GM18873 (cell line): ENCODE measurements around the gene AGPAT2.
"Not testable (repeated sequence)": the region's sequence is repeated elsewhere in the genome, so short reads cannot be mapped to it uniquely, and the experiment has no call there.

Experiments used
- ATAC-seq: cut with Tn5 transposase; IDR thresholded peaks from one replicate; pipeline ENCODE4 v1.9.1; 2021; ENCODE audit warnings: mild to moderate bottlenecking, moderate library complexity, moderate number of reproducible peaks; ENCODE audit not compliant: unreplicated experiment, low FRiP score

The AGPAT2 gene

DNA sequence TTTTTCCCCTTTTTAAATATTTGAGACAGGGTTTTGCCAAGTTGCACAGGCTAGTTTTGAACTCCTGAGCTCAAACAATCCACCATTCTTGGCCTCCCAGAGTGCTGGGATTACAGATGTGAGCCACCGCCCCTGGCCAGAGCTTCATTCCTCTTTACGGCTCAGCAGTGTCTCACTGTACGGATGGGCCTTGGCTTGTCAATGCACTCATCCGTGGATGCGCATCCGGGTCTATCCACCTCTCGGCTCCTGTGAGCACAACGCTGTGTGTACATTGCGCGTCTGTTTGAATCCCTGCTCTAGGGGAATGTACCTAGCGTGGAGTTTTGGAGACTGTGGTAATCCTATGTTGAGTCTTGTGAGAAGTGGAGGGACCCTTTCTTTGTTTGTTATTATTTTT lies 35.4 kb downstream of the AGPAT2 start:
- no peak for ATAC-seq

DNA sequence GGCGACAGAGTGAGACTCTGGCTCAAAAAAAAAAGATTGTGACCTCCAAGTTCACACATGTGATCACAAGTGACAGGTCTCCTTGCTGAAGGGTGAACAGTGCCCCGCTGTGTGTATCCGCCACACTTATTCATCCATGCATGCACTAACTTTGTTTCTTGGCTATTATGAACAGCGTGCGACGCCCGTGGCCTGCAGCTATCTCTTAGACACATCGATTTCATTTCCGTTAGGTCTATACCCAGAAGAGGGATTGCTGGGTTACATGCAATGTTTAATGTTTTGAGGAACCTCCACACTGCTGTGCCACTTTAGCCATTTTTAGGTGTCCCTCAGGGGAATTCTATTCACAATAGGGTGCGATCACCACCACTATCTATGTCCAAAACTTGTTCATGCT lies 36.6 kb downstream of the AGPAT2 start:
- ATAC-seq: no peak

DNA sequence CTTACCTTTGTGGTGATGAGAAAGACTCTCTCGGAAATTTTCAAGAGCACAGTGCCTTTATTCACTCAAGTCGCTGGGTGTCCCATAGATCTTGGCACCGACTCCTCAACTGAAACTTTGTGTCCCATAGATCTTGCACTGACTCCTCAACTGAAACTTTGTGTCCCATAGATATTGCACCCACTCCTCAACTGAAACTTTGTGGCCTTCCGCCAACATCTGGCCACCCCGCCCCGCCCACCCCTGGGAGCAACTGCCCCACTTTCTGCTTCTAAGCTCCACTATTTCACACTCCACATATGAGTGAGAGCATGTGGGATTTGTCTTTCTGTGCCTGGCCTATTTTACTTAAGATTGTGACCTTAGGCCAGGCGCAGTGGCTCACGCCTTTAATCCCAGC lies 37.2 kb downstream of the AGPAT2 start:
- no peak for ATAC-seq

DNA sequence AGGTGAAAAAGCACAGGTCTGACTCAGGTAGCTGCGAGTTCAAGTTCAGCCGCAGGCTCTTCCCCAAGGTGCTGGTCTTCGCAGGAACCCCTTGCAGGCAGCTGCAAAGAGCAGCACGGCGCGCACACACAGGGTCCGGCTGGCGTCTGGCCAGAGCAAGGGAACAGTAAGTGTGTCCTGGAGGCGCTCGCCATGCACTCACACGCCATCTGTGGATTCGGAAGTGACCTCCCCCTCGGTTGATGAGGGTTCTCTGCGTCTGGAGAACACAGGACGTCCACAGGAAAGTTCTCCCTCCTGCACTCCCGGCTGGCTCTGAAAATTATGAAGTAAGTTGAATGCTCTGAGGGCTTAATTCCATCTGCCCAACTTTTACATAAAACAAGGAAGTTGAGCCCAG lies 38.5 kb downstream of the AGPAT2 start:
- no peak for ATAC-seq

DNA sequence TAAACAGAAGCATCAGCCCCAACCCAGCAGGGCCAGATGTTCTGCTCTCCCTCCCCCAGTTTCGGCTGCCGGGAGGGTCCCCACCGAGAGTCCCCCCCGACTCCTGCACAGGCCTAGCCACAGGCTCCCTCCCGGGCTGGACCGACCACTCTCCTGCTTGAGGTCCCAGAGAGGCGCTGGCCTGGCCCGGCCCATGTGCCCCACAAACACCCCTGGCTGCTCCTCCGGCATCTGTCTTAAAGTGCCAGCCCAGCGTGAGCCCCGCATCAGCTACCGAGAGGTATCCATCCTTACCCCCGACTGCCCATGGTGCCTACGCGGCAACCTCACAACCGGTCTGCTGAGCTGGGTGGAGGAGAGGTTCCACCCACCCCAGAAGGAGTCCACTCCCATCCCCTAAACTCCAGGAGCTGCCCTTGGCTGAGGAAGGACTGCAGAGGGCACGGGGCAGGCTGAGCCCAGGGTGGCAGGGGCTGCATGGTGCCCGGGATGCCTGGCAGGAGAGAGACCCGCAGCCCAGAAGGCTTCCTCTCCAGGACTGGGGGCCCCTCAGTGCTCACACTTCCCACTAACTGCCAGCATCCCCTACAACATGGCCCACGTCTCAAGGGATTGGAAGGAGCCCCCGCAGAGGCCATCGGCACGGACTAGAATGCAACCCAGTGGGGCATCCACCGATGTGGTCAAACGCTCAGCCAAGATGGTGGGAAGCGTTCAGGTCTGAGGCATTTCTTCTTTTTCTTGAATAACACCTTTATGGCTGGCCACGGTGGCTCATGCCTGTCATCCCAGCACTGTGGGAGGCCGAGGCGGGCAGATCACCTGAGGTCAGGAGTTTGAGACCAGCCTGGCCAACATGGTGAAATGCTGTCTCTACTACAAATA lies 40.2 kb downstream of the AGPAT2 start:
- no peak for ATAC-seq

DNA sequence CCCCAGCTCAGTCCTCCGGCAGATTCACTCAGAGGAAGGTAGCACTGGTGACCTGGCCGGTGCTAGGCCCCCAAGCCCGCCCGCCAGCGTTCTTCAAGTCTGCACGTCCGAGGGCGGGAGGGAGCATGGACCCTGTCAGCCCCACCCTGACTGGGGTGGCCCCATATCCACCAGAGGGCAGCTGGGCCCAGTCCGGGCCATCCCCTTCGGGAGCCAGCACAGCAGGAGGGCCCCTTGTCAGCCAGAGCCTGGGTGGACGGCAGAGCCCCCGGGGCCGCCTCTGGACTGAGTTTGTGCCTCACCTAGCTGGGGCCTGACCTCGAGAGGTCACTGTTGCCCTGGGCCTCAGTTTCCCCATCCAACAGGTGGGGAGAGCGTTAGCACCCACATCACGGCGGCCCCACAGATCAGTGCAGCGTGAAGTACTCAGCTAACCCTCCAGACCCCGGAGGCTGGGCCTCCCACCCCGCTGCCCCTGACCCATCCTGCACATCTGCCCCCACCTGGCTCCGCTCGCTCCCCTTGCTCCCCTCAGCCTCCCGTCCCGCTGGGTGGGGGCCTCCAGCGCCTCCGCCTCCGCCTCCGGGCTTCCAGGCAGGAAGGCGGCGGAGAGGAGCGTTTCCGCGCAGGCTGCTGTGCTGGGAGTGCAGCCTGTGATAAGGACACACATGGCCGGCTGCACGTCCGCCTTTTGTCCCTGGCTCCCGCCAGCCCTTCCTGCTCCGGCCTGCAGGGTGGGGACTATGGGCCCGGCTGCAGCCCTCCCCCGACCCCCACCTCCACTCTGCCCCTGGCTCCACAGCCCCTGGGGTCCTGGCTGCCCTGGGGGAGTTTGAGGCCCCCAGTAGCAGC lies 41.1 kb downstream of the AGPAT2 start:
- ATAC-seq: no peak

DNA sequence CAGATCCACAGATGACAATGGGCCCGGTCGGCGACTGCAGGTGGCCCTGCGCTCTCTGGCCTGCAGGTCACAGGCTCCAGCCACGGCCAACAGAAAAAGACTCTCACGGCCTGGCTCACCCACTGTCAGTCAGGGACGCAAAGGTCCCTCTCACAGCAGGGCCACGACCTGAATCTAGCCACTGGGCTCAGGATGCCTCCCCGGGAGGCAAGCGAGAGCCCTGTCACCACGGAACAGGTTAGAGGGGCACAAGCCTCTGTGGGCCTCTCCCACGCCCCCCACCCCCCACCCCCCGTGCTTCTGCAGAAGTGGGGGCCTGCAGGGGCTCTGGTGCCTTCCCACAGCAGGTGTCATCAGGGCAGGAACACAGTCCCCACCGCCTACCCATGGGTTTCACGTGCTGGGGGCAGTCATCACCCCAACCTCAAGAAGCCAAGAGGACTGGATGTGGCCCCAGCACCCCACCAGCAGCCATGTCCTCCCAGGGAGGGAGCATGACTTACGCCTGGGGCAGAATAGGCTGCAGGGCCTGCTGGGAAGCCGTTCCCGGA lies 41.8 kb downstream of the AGPAT2 start:
- ATAC-seq: no peak

DNA sequence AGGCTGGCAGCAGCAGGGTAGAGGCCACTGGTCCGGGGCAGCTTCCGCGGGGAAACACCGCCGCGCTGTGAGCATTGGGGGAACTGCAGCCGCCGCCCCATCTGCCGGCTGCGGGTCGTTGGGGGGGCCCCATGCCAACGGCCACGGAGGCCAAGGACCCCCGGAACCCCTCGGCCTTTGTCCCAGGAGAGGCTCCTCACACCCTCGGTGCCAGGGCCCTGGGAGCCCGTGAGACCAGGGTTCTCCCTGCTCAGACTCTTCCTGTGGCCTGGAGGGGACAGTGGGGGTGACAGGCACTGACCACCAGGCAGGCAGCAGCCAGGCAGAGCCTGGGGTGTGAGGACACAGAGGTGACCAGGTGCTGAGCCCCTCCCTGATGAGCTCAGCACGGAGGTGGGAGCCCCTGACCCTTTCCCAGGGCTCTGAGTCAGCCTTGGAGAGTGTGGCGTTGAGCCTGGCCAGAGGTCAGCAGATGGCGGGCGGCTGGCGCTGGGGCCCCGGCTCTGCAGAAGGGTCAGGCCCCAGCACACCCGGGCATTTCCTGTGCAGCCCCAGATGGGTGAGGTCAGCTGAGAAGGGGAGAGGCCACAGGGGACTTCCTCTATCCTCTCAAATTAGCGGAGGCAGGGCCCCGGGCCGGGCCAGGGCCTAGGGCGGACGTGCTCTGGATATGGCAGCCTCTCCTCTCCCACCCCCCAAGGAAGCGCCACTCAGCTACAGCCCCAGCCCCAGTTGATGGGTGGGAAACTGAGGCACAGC lies 42.5 kb downstream of the AGPAT2 start:
- no peak for ATAC-seq

DNA sequence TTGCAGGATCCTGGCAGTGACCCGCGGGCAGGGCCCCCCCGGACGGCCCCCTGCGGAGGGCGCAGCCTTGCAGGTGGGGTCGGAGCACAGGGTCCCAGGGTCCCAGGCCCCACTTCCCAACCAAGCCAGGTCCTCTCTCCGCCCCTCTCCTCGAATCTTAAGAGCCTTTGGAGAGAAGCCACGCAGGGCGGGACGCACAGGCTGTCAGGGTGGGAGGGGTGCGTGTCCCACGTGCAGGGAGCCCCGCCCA lies 43.0 kb downstream of the AGPAT2 start:
- ATAC-seq: no peak

DNA sequence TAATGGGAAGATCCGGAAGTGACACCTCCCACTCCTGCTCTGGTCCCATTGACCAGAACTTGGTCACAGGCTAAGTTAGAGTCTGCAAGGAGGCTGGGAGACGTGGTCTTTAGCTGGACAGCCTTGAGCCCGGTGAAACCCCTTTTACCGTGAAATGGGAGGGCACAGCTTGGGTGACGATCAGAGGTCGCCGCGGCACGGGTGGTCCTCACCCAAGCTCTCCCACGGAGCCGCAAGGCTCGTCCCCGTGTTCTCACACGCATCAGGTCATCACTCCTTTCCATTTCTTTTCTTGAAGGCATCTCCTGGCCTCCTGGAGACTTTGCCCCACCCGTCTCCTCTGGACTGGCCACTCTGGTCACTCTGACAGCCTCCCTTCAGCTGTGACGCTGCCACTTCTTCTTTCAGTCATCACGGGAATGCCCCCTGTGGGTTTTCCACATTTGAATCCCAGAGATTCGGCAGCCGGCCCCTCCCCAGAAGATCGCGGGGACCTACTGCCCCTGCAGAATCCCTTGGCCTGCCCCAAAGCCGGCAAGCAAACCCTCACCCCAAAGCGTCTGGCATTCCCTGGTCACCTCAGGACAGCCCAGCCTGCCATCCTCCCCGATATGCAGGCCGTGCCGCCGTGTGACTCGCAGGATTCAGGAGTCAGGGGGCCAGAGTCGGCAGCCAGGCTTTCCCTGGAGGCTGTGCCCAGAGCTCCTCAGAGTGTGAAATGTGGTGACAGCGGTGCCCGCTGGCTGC lies 43.5 kb downstream of the AGPAT2 start:
- no peak for ATAC-seq

DNA sequence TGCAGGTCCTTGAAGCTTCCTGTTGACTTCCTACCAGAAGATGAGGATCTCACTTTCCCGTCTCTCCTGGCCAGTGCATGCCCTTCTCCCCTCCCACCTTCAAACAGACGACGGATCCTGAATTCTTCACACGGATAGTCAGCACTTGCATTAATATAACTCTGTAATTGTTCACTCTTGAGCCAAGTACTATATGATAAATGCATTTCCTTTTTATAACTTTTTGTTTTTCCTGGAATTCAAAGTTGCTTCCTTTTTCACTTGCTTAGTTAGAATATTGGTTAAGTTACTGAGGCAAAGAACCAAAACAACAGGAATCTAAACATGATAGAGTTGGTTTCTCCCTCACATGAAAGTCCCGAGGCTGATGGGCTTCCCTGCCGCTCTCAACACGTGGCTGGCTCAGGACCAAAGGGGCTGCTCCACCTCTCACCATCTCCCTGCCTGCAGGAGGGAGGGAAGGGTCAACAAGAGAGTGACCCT lies 44.8 kb downstream of the AGPAT2 start:
- ATAC-seq: no peak

DNA sequence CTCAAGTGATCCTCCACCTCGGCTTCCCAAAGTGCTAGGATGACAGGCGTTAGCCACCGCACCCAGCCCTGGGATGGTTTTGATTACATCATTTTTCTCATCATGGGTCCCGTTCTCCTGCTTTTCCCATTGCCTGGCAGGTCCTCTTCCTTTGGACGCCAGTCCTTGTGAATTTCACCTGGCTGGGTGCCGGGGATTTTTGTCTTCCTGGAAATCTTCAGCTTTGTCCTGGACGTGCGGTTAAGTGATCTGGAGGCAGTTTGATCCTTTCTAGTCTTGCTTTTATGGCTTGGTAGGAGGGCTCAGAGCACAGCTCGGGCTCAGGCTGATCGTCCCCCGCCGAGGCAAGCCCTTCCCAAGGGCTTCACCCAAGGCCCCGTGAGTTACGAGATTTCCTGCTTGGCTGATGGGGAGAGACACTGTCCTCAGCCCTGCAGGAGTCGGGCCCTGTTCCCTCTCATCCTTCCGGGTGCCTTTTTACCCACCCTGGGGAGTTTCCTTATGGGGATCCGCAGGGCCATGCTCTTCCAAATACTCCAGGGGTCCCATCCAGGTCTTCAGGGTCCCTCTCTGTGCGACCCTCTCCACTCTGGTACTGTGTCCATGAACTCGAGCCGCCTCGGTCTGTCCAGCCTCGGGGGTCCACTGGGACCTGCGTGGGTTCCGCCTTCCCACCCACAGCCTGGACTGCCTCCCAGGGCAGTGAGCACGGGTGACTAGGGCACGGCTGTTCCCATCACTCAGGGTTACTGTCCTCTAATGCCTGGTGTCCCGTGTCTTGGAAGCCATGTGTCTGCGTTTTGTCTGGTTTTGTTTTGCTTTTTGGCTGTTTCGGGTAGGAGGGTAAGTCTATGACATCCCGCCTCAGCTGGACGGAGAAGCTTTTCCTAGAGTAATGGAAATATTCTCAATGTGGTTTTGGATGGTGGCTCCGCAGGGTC lies 46.8 kb downstream of the AGPAT2 start:
- no peak for ATAC-seq

DNA sequence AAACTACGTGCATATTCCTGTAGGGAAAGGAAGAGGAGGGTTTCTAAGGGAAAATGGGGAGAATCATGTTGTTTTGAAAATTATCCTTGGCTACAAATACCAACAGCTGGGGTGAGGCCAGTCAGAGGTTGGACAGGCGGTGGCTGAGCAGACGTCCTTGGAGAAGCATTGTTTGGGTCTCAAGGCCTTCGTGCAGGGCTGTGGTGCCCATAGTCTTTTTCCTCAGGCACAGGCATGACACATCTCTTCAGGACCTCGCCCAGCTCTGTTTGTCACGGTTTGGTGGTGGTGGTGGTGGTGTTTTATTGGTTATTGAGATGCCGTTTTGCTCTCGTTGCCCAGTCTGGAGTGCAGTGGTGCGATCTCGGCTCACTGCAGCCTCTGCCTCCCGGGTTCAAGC lies 52.4 kb downstream of the AGPAT2 start:
- ATAC-seq: no peak

DNA sequence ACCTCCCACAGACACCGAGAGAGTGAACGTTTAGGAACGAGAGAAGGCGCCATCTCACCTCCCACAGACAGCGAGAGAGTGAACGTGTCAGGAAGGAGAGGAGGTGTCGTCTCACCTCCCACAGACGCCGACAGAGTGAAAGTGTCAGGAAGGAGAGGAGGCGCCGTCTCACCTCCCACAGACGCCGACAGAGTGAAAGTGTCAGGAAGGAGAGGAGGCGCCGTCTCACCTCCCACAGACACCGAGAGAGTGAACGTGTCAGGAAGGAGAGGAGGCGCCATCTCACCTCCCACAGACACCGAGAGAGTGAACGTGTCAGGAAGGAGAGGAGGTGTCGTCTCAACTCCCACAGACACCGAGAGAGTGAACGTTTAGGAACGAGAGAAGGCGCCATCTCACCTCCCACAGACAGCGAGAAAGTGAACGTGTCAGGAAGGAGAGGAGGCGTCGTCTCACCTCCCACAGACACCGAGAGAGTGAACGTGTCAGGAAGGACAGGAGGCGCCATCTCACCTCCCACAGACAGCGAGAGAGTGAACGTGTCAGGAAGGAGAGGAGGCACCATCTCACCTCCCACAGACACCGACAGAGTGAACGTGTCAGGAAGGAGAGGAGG lies 54.7 kb downstream of the AGPAT2 start:
- not testable (repeated sequence) for ATAC-seq

DNA sequence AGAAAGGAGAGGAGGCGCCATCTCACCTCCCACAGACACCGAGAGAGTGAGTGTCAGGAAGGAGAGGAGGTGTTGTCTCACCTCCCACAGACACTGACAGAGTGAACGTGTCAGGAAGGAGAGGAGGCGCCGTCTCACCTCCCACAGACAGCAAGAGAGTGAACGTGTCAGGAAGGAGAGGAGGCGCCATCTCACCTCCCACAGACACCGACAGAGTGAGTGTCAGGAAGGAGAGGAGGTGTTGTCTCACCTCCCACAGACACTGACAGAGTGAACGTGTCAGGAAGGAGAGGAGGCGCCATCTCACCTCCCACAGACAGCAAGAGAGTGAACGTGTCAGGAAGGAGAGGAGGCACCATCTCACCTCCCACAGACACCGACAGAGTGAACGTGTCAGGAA lies 55.2 kb downstream of the AGPAT2 start:
- not testable (repeated sequence) for ATAC-seq

DNA sequence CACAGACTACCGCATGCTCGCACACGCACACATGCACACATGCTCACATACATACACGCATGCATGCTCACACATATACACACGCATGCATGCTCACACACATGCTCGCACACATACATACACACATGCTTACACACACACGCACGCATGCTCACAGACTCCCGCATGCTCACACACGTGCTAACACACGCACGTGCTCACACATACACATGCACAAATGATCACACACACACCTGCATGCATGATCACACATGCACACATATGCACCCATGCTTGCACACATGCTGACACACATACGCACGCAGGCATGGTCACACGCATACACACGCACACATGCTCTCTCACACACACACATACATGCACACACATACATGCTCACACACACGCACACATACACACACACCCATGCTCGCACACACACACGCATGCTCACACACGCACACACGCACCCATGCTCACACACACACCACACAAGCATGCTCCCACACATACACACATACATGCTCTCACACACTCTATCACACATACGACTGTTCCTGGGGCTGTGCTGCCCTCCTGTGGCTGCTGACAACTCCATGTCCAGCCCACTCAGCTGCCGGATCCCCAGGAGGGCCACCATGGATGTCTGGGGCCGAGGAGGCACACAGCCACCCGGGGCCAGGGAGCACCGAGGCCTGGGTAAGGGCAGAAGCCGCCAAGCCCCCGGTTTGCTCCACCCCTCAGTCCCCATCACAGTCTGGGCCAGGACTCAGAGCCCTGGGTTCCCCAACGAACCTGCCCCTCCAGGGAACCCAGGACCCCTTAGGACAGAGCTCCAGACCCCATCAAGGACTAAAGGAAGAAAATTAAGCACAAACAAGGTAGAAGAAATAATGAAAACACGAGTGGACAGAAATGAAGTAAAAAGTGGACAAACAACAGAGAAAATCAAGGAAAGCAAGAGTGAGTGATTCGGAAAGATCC lies 55.9 kb downstream of the AGPAT2 start:
- ATAC-seq: no peak

DNA sequence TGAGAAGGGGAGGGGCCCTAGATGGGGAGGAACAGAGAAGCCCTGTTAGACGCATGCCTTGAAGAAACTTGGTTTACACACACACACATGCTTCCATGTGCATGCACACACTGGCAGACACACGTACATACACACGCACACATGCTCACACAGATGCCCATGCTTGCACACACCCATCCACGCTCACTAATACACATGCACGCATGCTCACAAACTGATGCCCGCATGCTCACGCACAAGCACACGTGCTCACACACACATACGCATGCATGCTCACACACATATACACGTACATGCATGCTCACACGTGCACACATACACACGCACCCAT lies 56.6 kb downstream of the AGPAT2 start:
- no peak for ATAC-seq
